ENCODE data around the gene GOLGA3. TPM values are rescaled to one million over a fixed set of nuclear protein-coding genes. Genes with fewer than 3 reads are reported as not detected.

Gene GOLGA3
- total and polyA plus RNA-seq, 9 of the 15 experiments (the other 6 are each of a cell fraction or from before 2014, with no cell fraction given): 1.9 to 48.1 (median 18.4) TPM

DNA sequence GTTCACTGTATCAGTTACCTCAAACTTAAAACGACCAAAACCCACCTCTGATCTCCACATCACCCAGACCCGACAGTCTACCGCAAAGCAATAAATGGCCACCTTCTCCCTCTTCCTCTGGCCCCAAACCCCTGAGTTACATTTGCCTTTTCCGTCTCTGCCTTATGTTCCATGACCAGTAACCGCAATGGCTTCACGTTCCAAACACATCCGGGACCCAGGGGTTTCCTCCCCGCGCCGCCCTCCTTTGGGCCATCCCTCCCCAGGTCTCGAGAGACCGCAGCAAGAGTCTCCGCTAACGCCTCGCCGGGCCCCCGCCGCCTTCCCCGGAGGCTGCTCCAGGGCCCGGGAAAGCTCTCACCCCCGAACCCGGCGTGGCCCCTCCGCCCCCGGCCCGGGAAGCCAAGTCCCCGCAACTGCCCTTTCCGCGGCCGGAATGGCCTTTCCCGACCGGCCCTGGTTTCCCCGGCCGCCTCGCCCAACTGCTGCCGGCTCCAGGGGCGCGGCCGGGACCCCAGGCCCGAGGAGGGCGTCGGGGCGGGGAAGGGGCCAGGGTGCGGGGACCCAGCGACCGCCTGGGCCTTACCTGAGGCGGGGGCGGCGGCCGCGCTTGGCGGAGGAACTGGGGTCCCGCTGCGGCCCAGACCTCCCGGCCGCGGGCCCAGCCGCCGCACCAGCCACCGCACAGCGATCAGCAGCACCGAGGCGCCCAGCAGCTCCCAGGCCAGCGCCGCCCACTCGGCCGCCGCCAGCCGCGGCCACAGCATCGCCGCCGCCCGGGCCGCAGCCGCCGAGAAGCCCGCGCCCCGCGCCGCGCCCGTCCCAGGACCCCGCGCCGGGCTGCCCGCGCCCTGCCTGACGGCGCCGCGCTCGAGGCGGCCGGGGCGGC lies 67.4 kb downstream of the GOLGA3 start, which contains the start of gene ANKLE2 (continued):
- TF ChIP-seq, protein P1, sequence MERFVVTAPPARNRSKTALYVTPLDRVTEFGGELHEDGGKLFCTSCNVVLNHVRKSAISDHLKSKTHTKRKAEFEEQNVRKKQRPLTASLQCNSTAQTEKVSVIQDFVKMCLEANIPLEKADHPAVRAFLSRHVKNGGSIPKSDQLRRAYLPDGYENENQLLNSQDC (CRISPR knock-in tag; IDR thresholded peaks at IDR 0.05): no peak
- TF ChIP-seq FIP1L1 (IDR thresholded peaks at IDR 0.05; ENCODE audit: low read depth, low read length, poor library complexity, severe bottlenecking) (no peak), NEUROD1 (IDR thresholded peaks at IDR 0.05; ENCODE audit: borderline replicate concordance, low read depth, low read length, partially characterized antibody) (no peak), BHLHE40 (IDR thresholded peaks at IDR 0.05; ENCODE audit: low read length) (no peak), SMAD4 (CRISPR knock-in tag; conservative IDR thresholded peaks at IDR 0.05) (no peak), GATAD2B (IDR thresholded peaks at IDR 0.05; ENCODE audit: borderline replicate concordance) (0 out of 2 replicates have a peak, but pooled peaks have one; percentile 62), HIVEP1 (CRISPR knock-in tag; IDR thresholded peaks at IDR 0.05) (no peak), PHB2 (IDR thresholded peaks at IDR 0.05; ENCODE audit: low read depth) (no peak), ESRRB (CRISPR knock-in tag; IDR thresholded peaks at IDR 0.05; ENCODE audit: borderline replicate concordance) (no peak), TAF7 (tag; IDR thresholded peaks at IDR 0.05) (no peak), ZNF77 (CRISPR knock-in tag; IDR thresholded peaks at IDR 0.05) (no peak), NRF1 (conservative IDR thresholded peaks at IDR 0.05 in 1 of 2, IDR thresholded peaks at IDR 0.05 in 1 of 2) (0 out of 4 replicates have a peak, but pooled peaks of 1 of the 2 experiments have one; percentile 22), RBM34 (IDR thresholded peaks at IDR 0.05; ENCODE audit: borderline replicate concordance, insufficient read depth, low read length) (no peak)
- TF ChIP-seq, protein P2, sequence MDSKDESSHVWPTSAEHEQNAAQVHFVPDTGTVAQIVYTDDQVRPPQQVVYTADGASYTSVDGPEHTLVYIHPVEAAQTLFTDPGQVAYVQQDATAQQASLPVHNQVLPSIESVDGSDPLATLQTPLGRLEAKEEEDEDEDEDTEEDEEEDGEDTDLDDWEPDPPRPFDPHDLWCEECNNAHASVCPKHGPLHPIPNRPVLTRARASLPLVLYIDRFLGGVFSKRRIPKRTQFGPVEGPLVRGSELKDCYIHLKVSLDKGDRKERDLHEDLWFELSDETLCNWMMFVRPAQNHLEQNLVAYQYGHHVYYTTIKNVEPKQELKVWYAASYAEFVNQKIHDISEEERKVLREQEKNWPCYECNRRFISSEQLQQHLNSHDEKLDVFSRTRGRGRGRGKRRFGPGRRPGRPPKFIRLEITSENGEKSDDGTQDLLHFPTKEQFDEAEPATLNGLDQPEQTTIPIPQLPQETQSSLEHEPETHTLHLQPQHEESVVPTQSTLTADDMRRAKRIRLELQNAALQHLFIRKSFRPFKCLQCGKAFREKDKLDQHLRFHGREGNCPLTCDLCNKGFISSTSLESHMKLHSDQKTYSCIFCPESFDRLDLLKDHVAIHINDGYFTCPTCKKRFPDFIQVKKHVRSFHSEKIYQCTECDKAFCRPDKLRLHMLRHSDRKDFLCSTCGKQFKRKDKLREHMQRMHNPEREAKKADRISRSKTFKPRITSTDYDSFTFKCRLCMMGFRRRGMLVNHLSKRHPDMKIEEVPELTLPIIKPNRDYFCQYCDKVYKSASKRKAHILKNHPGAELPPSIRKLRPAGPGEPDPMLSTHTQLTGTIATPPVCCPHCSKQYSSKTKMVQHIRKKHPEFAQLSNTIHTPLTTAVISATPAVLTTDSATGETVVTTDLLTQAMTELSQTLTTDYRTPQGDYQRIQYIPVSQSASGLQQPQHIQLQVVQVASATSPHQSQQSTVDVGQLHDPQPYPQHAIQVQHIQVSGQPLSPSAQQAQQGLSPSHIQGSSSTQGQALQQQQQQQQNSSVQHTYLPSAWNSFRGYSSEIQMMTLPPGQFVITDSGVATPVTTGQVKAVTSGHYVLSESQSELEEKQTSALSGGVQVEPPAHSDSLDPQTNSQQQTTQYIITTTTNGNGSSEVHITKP (IDR thresholded peaks at IDR 0.05; ENCODE audit: partially characterized antibody): peak; percentile 54
- TF ChIP-seq, protein P3, sequence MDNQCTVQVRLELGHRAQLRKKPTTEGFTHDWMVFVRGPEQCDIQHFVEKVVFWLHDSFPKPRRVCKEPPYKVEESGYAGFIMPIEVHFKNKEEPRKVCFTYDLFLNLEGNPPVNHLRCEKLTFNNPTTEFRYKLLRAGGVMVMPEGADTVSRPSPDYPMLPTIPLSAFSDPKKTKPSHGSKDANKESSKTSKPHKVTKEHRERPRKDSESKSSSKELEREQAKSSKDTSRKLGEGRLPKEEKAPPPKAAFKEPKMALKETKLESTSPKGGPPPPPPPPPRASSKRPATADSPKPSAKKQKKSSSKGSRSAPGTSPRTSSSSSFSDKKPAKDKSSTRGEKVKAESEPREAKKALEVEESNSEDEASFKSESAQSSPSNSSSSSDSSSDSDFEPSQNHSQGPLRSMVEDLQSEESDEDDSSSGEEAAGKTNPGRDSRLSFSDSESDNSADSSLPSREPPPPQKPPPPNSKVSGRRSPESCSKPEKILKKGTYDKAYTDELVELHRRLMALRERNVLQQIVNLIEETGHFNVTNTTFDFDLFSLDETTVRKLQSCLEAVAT (IDR thresholded peaks at IDR 0.05): peak in 1 of 2 experiments; percentile 68; a peak in 1 of 4 replicates
- TF ChIP-seq, protein P4, sequence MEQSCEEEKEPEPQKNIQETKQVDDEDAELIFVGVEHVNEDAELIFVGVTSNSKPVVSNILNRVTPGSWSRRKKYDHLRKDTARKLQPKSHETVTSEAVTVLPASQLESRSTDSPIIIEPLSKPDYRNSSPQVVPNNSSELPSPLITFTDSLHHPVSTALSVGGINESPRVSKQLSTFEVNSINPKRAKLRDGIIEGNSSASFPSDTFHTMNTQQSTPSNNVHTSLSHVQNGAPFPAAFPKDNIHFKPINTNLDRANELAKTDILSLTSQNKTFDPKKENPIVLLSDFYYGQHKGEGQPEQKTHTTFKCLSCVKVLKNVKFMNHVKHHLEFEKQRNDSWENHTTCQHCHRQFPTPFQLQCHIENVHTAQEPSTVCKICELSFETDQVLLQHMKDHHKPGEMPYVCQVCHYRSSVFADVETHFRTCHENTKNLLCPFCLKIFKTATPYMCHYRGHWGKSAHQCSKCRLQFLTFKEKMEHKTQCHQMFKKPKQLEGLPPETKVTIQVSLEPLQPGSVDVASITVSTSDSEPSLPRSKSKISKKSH (CRISPR knock-in tag; IDR thresholded peaks at IDR 0.05): no peak
- TF ChIP-seq, protein P5, sequence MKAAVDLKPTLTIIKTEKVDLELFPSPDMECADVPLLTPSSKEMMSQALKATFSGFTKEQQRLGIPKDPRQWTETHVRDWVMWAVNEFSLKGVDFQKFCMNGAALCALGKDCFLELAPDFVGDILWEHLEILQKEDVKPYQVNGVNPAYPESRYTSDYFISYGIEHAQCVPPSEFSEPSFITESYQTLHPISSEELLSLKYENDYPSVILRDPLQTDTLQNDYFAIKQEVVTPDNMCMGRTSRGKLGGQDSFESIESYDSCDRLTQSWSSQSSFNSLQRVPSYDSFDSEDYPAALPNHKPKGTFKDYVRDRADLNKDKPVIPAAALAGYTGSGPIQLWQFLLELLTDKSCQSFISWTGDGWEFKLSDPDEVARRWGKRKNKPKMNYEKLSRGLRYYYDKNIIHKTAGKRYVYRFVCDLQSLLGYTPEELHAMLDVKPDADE (conservative IDR thresholded peaks at IDR 0.05; ENCODE audit: control insufficient read depth, low read depth, low read length): peak; percentile 50; the same call in 1 of the 2 replicates
- TF ChIP-seq, protein P6, sequence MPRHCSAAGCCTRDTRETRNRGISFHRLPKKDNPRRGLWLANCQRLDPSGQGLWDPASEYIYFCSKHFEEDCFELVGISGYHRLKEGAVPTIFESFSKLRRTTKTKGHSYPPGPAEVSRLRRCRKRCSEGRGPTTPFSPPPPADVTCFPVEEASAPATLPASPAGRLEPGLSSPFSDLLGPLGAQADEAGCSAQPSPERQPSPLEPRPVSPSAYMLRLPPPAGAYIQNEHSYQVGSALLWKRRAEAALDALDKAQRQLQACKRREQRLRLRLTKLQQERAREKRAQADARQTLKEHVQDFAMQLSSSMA (CRISPR knock-in tag; IDR thresholded peaks at IDR 0.05): no peak
